GM23248 (cell line): ENCODE measurements around the gene FBXW8.

ENCODE experiments used
- EZH2 ChIP-seq: fragments of 200-600 bp; sonication (generic); IDR thresholded peaks from 2 replicates; pipeline ENCODE4 v1.6.1; 2018; ENCODE audit warnings: antibody characterized with exemption, mild to moderate bottlenecking; ENCODE audit not compliant: insufficient read depth, poor library complexity, severe bottlenecking
- EZH2phosphoT487 ChIP-seq: fragments of 200-600 bp; sonication (generic); IDR thresholded peaks from 2 replicates; pipeline ENCODE4 v1.6.1; 2018; ENCODE audit warnings: antibody characterized with exemption, moderate library complexity, mild to moderate bottlenecking, low read depth; ENCODE audit not compliant: insufficient read depth

- TF ChIP-seq EZH2 (no peak), EZH2phosphoT487 (no peak)
These were observed 14.1 kb downstream of the FBXW8 start for GRCh38 chr12:116924558-116925453.
